Measurements from ENCODE around the gene LCTL.
"Not testable (repeated sequence)": the region's sequence is repeated elsewhere in the genome, so short reads cannot be mapped to it uniquely, and the experiment has no call there.

The LCTL gene

DNA sequence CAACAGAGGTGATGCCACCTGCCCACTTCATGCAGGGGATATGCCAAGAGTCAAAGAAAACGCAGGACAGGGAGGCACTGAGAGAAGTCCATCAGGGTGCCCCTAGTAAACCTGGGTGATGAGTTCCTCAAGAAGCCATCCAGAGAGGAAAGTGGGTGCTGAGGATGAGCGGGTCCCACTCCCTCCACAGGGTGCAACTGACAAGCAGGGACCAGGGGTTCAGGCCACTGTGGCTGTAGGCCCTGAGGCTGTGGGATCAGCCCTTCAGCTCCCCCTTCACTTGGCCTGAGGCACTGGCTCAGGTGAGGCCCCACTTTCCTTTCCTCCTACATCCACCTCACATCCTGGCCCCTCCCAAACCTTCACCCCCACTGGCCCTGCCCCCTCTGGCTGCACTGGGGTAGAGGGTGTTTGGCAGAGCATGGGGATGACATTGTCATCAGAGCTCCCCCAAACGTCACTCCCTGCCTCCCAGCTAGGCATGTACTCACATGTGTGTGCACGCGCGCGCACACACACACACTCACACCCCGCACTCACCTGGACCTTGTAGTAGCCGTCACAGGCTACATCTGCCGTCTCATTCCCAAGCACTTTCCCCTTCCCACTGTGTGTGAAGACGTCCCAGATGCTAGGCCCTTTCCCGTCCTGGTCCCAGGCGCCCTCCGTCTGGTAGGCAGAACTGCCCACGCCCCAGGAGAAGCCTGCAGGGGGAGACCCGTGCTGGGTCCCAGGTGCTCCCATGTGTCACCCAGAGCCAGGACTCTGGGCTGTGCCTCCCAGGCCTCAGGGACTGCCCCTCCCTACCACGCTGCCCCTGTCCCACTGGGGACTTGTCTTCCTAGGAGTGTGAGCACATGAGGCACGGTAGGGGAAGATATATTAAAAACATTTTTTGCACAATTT lies 1.4 kb downstream of the LCTL start:
- DNase-seq (ENCODE audit: low read depth, low spot score), result no peak

DNA sequence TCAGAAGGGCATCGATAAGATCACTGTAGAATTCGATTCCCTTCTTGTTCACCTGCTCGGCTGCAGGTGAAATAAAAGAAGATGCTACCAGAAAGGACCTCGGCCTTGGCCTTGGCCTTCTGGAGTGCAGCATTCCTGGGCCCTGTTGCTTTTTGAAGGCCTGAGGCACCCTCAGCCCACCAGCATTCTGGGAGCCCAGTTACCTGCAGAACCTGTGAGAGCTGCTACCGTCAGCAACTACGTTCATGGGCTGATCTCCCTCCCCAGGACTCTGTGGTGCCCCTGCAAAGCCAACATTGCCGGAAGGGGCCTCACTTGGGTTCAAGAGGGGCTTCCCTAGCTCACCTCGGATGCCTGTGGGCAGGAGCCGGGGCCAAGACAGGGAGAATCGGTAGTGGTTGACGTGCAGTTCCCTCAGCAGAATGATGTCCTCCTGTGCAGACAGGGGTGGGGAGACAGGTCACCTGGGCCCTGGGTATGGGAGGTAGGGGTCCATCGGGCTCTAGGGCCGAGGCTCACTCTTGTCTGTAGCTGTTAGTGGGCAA lies 2.2 kb downstream of the LCTL start:
- DNase-seq (ENCODE audit: low read depth, low spot score), result no peak

DNA sequence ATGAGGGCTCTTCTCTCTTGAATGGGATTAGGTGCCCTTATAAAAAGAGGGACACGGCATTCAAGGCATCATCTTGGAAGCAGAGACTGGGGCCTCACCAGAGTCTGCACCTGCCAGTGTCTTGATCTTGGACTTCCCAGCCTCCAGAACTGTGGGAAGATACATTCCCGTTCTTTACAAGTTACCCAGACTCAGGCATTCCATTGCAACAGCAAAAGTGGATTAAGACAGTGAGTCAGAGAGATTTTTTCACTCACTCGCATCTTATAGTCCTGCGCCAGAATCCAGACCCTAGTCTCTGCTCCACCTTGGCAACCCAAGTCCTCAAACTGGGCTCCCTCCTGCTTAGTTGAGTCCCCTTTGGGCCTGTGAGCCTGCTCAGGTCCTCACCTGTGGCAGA lies 2.7 kb downstream of the LCTL start:
- no peak for DNase-seq (ENCODE audit: low read depth, low spot score)

DNA sequence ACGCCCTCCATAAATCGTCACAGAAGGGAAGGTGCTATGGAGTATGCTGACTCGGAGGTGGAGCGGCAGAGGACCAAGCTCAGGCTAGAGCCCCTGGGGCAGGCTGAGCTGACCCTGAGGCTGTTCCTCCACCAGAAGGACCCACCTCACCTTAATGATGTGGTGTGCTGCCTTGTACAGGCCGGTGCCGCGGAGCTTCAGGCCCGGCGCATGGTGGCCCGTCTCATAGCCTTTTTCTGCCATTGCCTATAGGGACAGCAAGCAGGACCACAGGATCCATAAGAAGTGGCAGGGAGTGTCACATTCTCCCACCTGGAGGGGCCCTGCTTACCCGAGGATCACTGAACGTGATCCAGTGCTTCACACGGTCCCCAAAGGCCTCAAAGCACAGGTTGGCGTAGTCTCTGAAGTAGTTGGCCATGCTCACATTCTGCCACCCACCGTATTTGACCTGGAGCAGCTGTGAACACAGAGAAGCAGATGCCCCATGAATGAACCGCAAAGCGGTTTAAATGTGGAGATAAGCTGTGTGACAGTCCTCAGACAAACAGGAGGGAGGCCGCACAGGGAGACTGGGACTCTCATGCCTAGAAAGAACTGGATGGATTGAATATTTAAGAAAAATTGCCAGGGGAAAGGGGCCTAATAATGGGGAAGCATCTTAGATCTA lies 4.8 kb downstream of the LCTL start:
- no peak for DNase-seq (ENCODE audit: low read depth, low spot score)

DNA sequence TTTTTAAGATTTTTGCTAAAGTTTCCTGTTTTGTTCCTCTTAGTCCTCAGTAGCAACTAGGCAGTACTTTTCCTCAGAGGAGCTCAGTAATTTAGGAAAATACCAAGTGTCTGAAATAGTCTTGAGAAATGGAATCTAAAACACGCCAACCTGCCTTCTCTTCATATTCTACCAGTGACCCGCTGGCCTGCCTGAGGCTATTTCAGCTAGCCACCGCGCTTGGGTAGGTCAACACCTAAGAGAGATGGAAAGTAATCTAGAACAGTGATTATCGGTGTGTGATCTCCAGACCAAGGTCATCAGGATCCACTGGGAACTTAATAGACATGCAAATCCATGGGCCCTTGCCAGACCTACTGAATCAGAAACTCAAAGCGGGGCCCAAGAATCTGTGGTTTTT lies 7.5 kb downstream of the LCTL start:
- no peak for DNase-seq (ENCODE audit: low read depth, low spot score)

DNA sequence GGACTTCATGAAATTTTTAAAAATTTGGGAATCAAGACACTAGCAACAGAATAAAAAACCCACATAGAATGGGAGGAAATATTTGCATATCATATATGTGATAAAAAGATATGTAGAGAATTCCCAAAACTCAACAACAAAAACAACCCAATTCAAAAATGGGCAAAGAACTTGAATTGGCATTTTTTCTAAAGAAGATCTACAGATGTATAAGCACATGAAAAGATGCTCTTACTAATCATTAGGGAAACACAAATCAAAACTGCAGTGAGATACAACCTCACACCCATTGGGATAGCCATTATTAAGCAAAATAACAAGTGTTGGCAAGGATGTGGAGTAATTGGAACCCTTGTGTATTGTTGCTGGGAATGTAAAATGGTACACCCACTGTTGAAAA lies 10.1 kb downstream of the LCTL start:
- no peak for DNase-seq (ENCODE audit: low read depth, low spot score)

DNA sequence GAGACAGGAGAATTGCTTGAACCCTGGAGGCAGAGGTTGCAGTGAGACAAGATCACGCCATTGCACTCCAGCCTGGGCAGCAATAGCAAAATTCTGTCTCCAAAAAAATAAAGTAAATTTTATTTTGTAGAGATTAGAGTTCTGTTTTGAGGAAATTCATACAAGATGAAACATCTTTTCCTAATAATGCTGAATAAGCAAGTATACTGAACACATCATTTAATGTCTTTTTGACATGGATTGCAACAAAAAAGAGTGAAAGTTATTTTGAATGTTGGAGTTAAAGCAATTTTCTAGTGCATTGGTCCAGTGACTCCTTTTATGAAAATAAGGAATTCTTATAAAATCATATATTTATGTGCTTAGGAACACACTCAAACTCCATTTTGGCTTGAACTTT lies 20.5 kb downstream of the LCTL start:
- no peak for DNase-seq (ENCODE audit: low read depth, low spot score)

DNA sequence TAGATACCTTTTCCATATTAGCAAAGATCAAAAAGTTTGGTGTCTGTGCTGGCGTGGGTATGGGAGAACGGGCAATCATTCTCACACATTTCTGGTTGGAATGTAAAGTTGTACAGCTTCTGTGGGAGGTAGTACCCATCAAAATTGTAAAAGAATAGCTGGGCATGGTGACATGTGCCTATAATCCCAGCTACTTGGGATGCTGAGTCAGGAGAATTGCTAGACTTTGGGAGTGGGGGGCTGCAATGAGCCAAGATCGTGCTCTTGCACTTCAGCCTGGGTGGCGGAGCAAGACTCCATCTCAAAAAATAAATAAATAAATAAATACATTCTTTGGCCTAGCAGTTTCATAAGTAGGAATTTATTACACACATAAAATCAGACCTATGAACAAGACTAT lies 22.9 kb downstream of the LCTL start:
- DNase-seq (ENCODE audit: low read depth, low spot score), result no peak

DNA sequence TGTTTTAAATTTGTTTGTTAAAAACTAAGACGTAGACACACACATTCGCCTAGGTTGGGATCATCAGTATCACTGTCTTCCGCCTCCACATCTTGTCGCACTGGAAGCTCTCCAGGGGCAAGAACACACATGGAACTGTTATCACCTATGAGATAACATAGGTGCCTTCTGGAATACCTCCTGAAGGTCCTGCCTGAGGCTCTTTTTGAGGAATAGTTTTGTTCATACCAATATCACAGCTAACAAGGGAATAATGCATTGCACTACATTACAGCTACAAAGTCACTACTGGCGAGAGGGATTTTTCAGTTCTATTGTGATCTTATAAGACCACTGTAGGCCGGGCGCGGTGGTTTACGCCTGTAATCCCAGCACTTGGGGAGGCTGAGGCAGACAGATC lies 30.7 kb downstream of the LCTL start:
- no peak for DNase-seq (ENCODE audit: low read depth, low spot score)

DNA sequence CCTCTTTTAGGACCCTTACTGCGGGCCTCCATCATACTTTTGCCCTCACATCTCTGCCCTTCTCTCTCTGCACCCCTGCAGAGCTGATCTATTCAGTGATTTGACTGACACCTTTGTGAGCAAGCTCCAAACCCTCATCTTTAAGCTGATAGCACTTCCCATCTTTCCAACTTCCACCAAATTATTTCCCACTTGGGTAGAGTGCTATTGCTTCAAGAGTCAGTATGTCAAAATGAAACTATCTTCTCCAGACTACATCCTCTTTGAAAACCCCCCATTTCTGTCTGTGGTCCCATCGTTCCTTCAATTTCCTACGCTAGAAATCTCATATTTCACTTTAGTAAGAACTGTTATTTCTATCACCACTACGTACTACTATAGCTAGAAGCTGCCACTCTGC lies 41.0 kb downstream of the LCTL start:
- DNase-seq (ENCODE audit: low read depth, low spot score), result no peak

DNA sequence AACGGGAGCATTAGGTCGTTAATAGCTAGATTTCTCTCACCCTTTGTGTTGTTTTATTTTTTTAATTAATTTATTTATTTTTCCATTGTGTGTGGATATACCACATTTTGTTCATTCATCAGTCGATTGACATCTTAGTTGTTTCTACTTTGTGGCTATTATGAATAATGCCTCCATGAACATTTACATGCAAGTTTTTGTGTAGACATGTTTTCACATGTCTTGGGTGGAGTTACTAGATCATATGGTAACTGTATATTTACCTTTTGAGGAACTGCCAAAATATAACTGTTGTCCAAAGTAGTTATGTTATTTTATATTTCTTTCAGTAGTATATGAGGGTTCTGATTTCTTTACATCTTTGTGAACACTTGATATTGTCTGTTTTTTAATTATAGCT lies 41.9 kb downstream of the LCTL start:
- DNase-seq (ENCODE audit: low read depth, low spot score), result no peak

DNA sequence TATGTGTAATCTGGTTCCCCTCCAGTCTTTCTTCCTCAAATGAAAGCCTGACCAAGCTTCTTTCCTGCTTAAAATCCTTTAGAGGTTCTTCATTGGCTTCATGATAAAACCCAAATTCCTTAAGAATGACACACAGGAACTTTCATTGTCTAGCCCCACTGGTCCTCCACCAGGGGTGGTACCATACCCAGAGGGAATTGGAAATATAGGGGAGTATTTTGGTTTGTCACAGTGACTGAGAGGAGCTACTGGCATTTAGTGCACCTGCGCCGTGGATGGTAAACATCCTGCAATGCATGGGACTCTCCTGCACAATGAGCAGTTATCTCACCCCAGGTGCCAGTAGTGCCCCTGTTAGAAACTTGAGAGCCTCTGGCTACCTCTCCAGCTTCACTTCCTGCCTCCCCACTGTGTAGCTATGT lies 49.9 kb downstream of the LCTL start:
- DNase-seq (ENCODE audit: low read depth, low spot score), result no peak

DNA sequence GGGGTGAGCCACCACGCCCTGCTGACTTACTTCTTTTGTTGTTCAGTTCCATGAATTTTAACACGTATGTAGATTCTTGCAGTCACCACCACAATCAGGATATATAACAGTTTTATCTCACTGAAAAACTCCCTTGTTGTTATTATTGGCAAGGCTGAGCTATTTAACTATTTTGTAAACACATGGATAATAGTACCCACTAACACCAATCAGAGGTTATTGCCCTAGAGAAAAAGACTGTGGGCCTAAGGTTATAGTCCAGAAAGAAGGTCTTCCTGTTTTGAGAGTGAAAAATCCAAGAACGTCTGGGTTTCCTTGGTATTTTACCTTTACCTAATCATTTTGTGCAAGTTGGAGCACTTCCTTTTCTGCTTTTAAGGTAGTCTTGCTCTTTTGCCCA lies 51.2 kb downstream of the LCTL start:
- no peak for DNase-seq (ENCODE audit: low read depth, low spot score)

DNA sequence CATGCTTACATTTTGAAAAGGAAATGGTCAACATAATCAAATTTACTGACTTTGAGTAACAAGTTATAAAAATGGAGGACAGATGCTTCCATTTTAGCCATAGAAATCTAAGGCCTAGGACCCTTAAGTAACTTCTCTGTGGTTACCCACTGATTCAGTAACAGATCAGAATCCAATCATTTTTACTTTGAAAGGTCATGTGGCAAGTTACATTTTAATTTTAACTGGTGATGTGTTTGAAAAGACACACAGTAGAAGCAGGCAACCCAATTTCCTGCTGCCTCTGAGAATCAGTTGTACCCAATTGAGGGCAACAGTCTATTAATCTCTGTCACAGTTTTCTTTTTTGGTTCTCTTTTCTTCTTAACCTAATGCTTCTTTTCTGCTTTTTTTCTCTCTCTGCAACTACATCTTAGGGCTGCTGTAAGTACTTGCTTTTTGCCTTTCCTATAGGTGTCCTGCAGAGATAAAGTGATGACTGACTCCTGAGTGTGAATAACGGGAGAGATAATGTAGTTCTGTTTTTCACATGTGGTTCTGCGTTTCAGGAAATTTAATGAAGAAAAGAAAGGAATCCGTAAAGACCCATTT lies 57.4 kb downstream of the LCTL start:
- DNase-seq (ENCODE audit: low read depth, low spot score), result no peak

DNA sequence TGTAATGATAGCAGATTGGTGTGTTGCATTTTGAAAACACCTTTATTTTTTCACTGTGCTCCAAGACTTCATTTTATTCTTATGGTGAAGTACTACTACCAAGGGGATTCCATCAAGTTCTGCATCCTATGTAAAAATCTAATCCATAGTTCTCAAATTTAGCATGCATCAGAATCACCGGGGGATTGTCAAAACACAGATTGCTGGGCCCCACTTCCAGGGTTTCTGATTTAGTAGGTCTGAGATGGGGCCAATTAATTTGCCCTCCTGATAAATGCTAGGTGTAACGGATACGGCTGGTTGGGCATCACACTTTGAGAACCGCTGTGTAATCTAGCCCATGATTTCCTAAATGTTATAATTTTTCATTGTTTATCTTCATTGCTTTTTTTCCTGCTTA lies 60.0 kb downstream of the LCTL start:
- no peak for DNase-seq (ENCODE audit: low read depth, low spot score)

DNA sequence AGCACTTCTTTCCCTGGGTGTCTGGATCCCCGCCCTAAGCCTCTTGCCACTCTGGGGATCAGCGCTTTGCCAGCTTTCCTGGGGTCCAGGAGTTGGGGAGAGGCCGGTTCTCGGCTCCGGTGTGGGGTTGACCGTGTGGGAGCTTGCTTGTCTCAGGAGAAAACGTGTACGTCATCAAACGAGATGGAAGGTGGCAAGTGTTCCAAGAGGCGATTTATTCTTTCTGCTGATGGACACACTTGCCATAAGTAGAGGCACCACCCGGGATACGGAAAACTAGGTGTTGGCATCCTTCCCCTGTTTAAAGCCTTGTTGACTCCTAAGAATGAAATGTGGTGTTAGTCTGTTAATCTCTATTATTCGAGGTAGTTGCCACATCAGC lies 60.4 kb downstream of the LCTL start:
- DNase-seq (ENCODE audit: low read depth, low spot score), result no peak

DNA sequence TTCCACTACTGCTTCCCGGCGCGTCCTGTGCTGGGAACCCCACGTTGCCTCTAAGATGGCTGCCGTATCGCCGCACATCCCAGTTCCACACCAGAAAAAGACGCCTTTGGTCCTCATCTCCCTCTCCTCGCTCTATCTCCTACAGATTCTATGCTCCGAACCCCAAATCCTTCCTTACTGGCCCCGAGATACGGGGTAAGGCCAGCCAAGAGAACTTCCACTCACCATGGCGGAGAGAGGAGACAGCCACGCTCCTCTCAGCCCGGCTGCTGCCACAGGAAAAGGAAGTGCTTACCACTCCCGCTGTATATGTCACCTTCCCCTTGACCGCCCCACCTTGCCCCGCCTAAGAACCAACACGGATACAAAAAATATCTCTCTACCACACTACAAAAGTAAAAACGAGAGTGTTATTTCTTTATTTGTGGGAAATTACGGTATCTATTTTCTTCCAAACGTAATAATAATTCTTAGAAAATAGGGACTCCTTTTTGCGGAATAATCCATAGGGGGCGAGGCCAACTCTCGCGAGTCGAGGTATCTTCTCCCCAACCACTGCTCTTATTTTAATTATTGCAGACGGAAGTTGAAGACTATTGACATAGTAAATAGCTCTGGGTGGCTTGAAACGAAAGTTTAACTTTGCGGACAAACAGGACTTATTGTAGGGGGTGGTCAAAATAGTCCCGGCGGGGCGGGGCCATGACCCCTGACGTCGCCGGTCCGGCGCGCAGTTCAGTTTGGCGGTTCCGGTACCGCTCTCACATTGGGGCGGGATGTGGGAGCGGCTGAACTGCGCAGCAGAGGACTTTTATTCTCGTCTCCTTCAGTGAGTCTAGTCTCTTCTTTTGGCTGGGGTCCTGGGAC lies 61.0 kb downstream of the LCTL start, which contains the start of the genes RPL4 and ZWILCH:
TSS of gene RPL4 (minus strand) at position 293 of the 867 bp plus-strand sequence. CDS start at position 228, 65 bp downstream.
TSS of gene ZWILCH (plus strand) at position 764 of the 867 bp plus-strand sequence. CDS start at position 777, 13 bp downstream.
- DNase-seq (ENCODE audit: low read depth, low spot score), result peak; percentile 69

DNA sequence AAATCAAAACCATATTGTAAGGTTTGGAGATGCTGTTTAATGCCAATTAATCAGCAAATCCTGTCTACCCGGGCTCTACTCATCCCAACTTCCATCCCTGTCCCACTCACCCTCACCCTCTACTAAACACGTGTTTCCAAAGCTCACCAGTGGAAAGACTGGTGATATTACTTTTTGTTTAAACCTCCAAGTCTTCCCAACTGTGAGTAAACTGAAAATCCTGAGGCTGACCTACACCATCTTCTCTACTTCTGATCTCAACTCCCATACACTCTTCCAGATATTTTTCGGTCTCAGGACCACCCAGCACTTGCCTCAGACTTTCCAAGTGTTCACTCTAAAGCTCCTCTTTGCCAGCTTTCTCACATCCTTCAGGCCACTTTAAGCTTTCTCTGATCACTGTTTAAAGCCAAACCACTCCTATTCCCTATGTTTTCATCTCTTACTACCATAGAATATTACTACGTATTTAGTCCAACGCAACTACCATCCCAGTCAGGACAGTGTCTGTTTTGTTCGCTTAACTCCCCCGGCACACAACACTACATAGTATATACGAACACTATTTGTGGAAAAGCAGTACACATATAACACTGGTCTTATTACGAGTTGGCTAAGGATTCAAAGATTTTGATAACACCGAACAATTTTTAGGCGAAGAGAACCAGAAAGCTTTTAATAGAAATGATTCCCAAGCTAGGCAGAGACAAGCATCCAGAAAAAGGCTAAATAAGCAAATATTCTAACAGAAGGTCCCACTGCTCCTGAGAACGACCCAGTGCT lies 61.8 kb downstream of the LCTL start:
- DNase-seq (ENCODE audit: low read depth, low spot score), result no peak

DNA sequence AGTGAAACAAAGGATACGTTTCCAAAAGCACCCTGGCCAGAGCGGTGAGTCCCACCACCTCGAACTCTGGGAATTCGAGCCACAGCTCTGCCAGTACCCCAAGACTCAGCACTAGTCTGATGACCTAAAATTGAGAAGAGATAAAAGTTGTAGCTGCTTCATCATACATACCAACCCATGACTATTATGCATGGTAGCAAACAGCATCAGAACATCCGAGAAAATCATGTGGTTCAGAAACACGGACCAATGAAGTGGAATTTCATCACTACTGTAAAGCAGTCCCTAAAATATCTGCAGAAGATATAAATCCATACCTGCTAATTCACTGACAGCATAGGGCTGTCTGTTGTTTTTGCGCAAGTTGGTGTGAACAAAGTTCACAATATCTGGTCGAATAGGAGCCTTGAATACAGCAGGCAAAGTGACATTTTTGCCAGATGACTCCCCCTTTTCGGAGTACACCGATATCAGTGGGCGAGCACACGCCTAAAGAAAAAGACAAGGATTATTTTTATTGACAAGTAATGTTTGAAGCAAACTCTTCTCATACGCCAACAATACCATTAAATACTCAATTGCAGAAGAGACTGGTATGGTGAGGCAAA lies 62.7 kb downstream of the LCTL start:
- DNase-seq (ENCODE audit: low read depth, low spot score), result not testable (repeated sequence)

DNA sequence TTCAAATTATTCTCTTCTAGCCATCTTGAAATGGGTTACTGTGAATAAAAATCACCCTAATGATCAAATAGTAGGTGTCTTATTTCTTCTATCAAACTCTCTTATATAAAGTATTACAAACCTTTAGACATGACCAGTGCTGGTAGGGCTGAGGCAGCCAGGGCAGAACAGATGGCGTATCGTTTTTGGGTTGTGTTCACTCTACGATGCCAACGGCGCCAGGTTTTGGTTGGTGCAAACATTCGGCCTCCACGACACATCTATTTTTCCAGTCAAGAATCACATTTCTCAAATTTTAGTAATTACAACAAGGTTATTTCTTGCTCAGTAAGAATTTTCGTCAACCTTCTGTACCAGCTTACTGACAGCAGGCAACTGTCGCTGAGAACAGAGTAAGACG lies 63.3 kb downstream of the LCTL start:
- no peak for DNase-seq (ENCODE audit: low read depth, low spot score)

All from brain pericyte (primary cell).